Keratinocyte (primary cell): ENCODE data around the gene DIAPH3. TPM values are rescaled to one million over a fixed set of nuclear protein-coding genes. Genes with fewer than 3 reads are reported as not detected.

ENCODE experiments used
- DNase-seq: peaks from one replicate; pipeline ENCODE4 v3.0.0-alpha.2; 2011; ENCODE audit warnings: low read depth, missing footprints, low spot score
- FAIRE-seq: peaks from 2 replicates; lab custom pipeline; 2011; peaks lifted over from hg19 to GRCh38; lab: Jason Lieb, UNC
- H2AFZ ChIP-seq: 2 replicates; pipeline ENCODE4 v1.6.0; 2012; ENCODE audit warnings: low read length, control low read depth, inconsistent platforms; ENCODE audit not compliant: control insufficient read depth
- H3K27ac ChIP-seq: 2 replicates; pipeline ENCODE4 v1.5.1; 2011; ENCODE audit warnings: low read length; ENCODE audit not compliant: control insufficient read depth, insufficient read depth
- H3K27me3 ChIP-seq: 3 replicates; pipeline ENCODE4 v1.6.0; 2011; ENCODE audit warnings: low read length; ENCODE audit not compliant: control insufficient read depth, insufficient read depth; ENCODE audit errors: extremely low read depth
- H3K36me3 ChIP-seq, 2 experiments: 2 replicates in 1 of 2; 3 replicates in 1 of 2; pipeline ENCODE4 v1.5.1; 2011; ENCODE audit warnings: low read length in 2 of 2, mild to moderate bottlenecking in 1 of 2; ENCODE audit not compliant: control insufficient read depth in 2 of 2, insufficient read depth in 2 of 2; ENCODE audit errors: extremely low read depth in 1 of 2
- H3K4me1 ChIP-seq: 3 replicates; pipeline ENCODE4 v1.5.1; 2011; ENCODE audit warnings: low read length; ENCODE audit not compliant: control insufficient read depth, insufficient read depth; ENCODE audit errors: extremely low read depth
- H3K4me2 ChIP-seq: 3 replicates; pipeline ENCODE4 v1.6.0; 2011; ENCODE audit warnings: low read depth, low read length; ENCODE audit not compliant: control insufficient read depth, insufficient read depth; ENCODE audit errors: extremely low read depth
- H3K4me3 ChIP-seq, 3 experiments: fragments of 200-600 bp in 1 of 3; sonication (generic) in 1 of 3; 2 replicates in 2 of 3; 3 replicates in 1 of 3; pipeline ENCODE4 v1.5.1; 2011 to 2016; ENCODE audit warnings: low read length in 3 of 3, mild to moderate bottlenecking in 3 of 3, control low read depth in 2 of 3, inconsistent platforms in 1 of 3, low read depth in 1 of 3, mixed read lengths in 1 of 3, mixed run types in 1 of 3, moderate library complexity in 1 of 3; ENCODE audit not compliant: control insufficient read depth in 2 of 3, insufficient read depth in 2 of 3; ENCODE audit errors: extremely low read depth in 1 of 3
- H3K79me2 ChIP-seq: 2 replicates; pipeline ENCODE4 v1.6.0; 2012; ENCODE audit warnings: low read length; ENCODE audit not compliant: control insufficient read depth, insufficient read depth
- H3K9ac ChIP-seq: 3 replicates; pipeline ENCODE4 v1.6.0; 2011; ENCODE audit warnings: low read length; ENCODE audit not compliant: control insufficient read depth, insufficient read depth; ENCODE audit errors: extremely low read depth
- H3K9me1 ChIP-seq: 3 replicates; pipeline ENCODE4 v1.6.0; 2011; ENCODE audit warnings: low read length; ENCODE audit not compliant: control insufficient read depth, insufficient read depth; ENCODE audit errors: extremely low read depth
- H3K9me3 ChIP-seq: 2 replicates; pipeline ENCODE4 v1.5.1; 2012; ENCODE audit warnings: low read depth, low read length; ENCODE audit not compliant: control insufficient read depth
- H4K20me1 ChIP-seq: 3 replicates; pipeline ENCODE4 v1.6.0; 2011; ENCODE audit warnings: low read length; ENCODE audit not compliant: control insufficient read depth, insufficient read depth; ENCODE audit errors: extremely low read depth
- EZH2 ChIP-seq: IDR thresholded peaks from one replicate; pipeline ENCODE4 v1.6.1; 2012; ENCODE audit warnings: inconsistent platforms, mild to moderate bottlenecking, low read length, moderate library complexity
- dilution Hi-C: fragments of 300-500 bp; cut with MboI; formaldehyde crosslinking; loops from one replicate; pipeline ENCODE4 v1.7.0; 2020; ENCODE audit warnings: low sequenced_read_pairs; ENCODE audit not compliant: extremely low pct_ligation_motif_present
- polyA plus RNA-seq, 5 experiments: library from polyadenylated mRNA; depleted of rRNA in 3 of 5; stranded (reverse) in 3 of 5; stranded (forward) in 1 of 5; unstranded in 1 of 5; fragments of >200 nt; gene quantifications; 1 replicate in 1 of 5; 2 replicates in 3 of 5; 3 replicates in 1 of 5; pipeline versions ENCODE4 v1.2.1 to v1.2.3, GENCODE V29; 2011 to 2012; ENCODE audit warnings: missing spikeins in 2 of 5, low read depth in 1 of 5, low replicate concordance in 1 of 5
- TF ChIP-seq, protein P1 (sequence below), 3 experiments: IDR thresholded peaks in 1 of 3; conservative IDR thresholded peaks in 1 of 3; optimal IDR thresholded peaks in 1 of 3; 2 replicates in 2 of 3; 3 replicates in 1 of 3; pipeline versions ENCODE3 to v1.5.1; 2011; ENCODE audit warnings: low read length in 3 of 3, mild to moderate bottlenecking in 3 of 3, moderate library complexity in 2 of 3, control low read depth in 1 of 3, inconsistent platforms in 1 of 3; ENCODE audit not compliant: insufficient read depth in 2 of 3; ENCODE audit errors: extremely low read depth in 1 of 3

Gene DIAPH3
- polyA plus RNA-seq, 1 donor (not counting 4 experiments of a cell fraction or from before 2014, with no cell fraction given), result 9.0 TPM

DNA sequence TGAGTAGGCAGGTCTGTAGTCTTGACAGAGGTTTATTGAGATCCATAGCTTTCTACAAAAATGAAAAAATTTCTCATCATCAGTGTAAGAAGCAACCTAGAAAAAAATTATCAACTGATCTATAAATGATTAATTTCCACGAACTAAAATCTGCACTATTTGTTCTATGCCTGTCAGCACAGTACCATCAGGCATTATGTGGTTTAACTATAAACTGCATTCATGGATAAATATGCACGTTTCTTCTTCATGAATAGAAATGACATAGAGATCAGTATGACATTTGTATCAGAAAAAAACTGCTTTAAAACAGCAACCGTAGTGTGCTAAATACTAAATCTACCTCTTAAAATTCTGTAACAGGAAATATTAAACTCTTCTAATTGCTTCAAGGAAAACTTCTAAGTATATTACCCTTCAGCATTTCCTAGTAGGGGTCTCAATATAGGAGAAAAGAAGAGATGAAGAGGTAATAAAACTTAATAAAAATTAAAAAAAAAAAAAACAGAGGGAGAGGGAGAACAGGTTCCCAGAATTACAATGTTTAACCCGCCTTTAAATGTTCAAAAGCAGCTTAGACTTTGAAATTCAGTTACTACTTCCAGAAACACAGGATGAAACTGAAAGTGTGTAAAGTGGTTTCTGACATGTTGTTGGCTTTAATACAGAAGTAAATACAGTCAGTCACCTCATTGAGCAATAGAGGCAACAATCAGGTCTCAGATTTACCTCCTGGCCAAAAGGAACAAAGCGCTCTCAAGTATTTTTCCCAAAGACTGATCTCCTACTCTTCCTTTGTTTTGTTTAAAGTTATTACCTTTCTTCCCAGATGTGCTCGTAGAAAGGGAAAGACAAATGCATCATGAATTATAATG, 144.4 kb downstream of the DIAPH3 start:
- peak overlapping the region in 1 of 3 experiments; percentile 20 for H3K4me3 ChIP-seq
- FAIRE-seq (peak; percentile 44), DNase-seq (no peak)
- peak overlapping the region; percentile 28 for H2AFZ ChIP-seq
- no peak overlapping the region for H3K9ac ChIP-seq
- dilution Hi-C loops, result no loop called here
- no peaks in the 10 kb centered on the region for H3K27me3 ChIP-seq
- no peaks in the 10 kb centered on the region for H3K36me3 ChIP-seq
- no peaks in the 10 kb centered on the region for H4K20me1 ChIP-seq
- peaks cover 18% of the 10 kb centered on the region for H3K4me1 ChIP-seq
- H3K27ac ChIP-seq, result no peak overlapping the region
- H3K4me2 ChIP-seq, result peak overlapping the region; percentile 50
- no peaks in the 10 kb centered on the region for H3K9me3 ChIP-seq
- no peak for TF ChIP-seq EZH2
- TF ChIP-seq, protein P1, sequence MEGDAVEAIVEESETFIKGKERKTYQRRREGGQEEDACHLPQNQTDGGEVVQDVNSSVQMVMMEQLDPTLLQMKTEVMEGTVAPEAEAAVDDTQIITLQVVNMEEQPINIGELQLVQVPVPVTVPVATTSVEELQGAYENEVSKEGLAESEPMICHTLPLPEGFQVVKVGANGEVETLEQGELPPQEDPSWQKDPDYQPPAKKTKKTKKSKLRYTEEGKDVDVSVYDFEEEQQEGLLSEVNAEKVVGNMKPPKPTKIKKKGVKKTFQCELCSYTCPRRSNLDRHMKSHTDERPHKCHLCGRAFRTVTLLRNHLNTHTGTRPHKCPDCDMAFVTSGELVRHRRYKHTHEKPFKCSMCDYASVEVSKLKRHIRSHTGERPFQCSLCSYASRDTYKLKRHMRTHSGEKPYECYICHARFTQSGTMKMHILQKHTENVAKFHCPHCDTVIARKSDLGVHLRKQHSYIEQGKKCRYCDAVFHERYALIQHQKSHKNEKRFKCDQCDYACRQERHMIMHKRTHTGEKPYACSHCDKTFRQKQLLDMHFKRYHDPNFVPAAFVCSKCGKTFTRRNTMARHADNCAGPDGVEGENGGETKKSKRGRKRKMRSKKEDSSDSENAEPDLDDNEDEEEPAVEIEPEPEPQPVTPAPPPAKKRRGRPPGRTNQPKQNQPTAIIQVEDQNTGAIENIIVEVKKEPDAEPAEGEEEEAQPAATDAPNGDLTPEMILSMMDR (optimal IDR thresholded peaks at IDR 0.05 in 1 of 3, IDR thresholded peaks at IDR 0.05 in 1 of 3, conservative IDR thresholded peaks at IDR 0.05 in 1 of 3; ENCODE audit: extremely low read depth in 1 of 3, insufficient read depth in 2 of 3, low read length in 3 of 3), result no peak
- H3K9me1 ChIP-seq, result no peaks in the 10 kb centered on the region
- H3K79me2 ChIP-seq, result no peaks in the 10 kb centered on the region

DNA sequence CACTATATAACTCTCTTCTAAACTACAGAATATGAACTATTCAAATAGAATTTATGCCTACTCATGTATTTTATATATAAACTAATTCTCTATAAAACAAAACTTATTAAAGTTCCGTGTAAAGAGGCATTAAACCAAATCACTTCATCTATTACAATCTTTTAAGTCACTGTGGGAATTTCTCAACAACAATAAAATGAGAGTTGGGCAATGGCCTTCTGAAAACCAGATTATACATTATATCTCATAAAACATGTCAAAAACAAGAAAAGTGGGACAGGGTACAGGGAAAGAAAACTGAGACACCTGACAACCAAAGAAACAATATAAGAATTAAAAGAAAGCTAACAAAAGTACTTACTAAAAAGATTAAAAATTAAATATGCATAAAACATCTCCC, 145.2 kb downstream of the DIAPH3 start:
- DNase-seq (no peak), FAIRE-seq (no peak)
- no peaks in the 10 kb centered on the region for H3K27me3 ChIP-seq
- no peaks in the 10 kb centered on the region for H3K9me3 ChIP-seq
- H3K4me1 ChIP-seq, result peaks cover 18% of the 10 kb centered on the region
- H3K4me3 ChIP-seq, result no peak overlapping the region
- no peaks in the 10 kb centered on the region for H3K9me1 ChIP-seq
- H3K4me2 ChIP-seq, result no peak overlapping the region
- H3K36me3 ChIP-seq, result no peaks in the 10 kb centered on the region
- H2AFZ ChIP-seq, result no peak overlapping the region
- H3K79me2 ChIP-seq, result no peaks in the 10 kb centered on the region
- H4K20me1 ChIP-seq, result no peaks in the 10 kb centered on the region
- TF ChIP-seq EZH2, result no peak
- TF ChIP-seq, protein P1 (optimal IDR thresholded peaks at IDR 0.05 in 1 of 3, IDR thresholded peaks at IDR 0.05 in 1 of 3, conservative IDR thresholded peaks at IDR 0.05 in 1 of 3; ENCODE audit: extremely low read depth in 1 of 3, insufficient read depth in 2 of 3, low read length in 3 of 3), result no peak
- H3K27ac ChIP-seq, result no peak overlapping the region
- dilution Hi-C loops, result no loop called here
- H3K9ac ChIP-seq, result no peak overlapping the region
